Thoracic aorta endothelial cell (primary cell): ENCODE results near the gene CD68. TPM values are rescaled to one million over a fixed set of nuclear protein-coding genes. Genes with fewer than 3 reads are reported as not detected.

Source experiments
- small RNA-seq: library from RNA; depleted of rRNA; stranded (forward); fragments of <200 nt; gene quantifications from one replicate; pipeline ENCODE3, GENCODE V24; 2012
- total RNA-seq: library from RNA; depleted of rRNA; stranded (reverse); fragments of >200 nt; gene quantifications from 2 replicates; pipeline ENCODE4 v1.2.3, GENCODE V29; 2012

The CD68 gene
- total RNA-seq, result 5.5 and 5.8 TPM in 2 replicates

GRCh38 chr17:7579001-7579833 is at the start of gene CD68:
Gene CD68 (plus strand): TSS chr17:7579638. CDS start chr17:7579678, 40 bp downstream.

DNA sequence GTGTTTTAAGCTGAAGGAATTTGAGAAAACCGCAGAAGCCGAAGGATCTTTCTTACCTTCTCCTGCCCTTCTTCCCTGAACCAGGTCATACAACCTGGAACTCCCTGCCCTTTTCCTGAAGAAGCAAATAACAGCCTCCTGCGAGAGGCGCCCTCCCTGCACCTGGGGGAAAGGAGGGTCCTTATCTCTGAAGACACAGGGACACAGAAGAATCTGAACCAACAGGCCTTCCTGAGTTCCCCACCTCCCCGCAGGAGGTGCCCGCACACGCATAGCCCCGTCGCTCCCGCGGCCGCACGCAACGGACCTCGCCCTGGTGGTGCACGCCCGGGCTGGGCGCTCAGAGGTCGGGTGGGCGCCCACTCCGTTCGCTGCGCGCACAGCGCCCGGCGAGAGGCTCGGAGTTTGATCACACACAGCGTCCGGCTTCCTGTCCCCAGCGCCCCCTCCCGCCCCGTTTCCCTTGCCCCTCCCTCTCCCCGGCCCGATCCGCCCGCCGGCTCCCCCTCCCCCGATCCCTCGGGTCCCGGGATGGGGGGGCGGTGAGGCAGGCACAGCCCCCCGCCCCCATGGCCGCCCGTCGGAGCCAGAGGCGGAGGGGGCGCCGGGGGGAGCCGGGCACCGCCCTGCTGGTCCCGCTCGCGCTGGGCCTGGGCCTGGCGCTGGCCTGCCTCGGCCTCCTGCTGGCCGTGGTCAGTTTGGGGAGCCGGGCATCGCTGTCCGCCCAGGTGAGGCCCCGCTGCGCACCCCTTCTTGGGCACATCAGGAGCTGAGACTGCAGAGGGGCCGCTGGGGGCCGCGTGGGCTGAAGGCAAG is 30.6 kb upstream of the CD68 start, which contains the start of gene TNFSF12:
TSS of gene TNFSF12 (plus strand) at position 474 of the 816 bp plus-strand sequence. CDS start at position 570, 96 bp downstream.

DNA sequence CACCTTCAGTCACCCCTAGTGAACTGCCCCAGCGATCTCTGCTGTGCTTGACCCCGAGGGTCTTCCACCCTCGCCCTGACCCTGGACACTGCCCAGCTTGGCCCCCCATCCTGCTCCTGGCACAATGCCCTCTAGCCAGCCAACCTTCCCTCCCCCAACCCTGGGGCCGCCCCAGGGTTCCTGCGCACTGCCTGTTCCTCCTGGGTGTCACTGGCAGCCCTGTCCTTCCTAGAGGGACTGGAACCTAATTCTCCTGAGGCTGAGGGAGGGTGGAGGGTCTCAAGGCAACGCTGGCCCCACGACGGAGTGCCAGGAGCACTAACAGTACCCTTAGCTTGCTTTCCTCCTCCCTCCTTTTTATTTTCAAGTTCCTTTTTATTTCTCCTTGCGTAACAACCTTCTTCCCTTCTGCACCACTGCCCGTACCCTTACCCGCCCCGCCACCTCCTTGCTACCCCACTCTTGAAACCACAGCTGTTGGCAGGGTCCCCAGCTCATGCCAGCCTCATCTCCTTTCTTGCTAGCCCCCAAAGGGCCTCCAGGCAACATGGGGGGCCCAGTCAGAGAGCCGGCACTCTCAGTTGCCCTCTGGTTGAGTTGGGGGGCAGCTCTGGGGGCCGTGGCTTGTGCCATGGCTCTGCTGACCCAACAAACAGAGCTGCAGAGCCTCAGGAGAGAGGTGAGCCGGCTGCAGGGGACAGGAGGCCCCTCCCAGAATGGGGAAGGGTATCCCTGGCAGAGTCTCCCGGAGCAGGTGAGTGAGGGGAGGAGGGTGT is 20.7 kb upstream of the CD68 start, which contains the start of gene TNFSF13:
TSS of gene TNFSF13 (plus strand) at position 207 of the 776 bp plus-strand sequence. CDS start at position 497, 290 bp downstream.

GRCh38 chr17:7561589-7562207 is 17.7 kb upstream of the CD68 start, which contains the start of gene SENP3:
Gene SENP3 (plus strand): TSS chr17:7561919. CDS start chr17:7563077, 1,158 bp downstream.

GRCh38 chr17:7583253-7584109 is 4.0 kb downstream of the CD68 start, which contains the start of gene MPDU1:
Gene MPDU1 (plus strand): TSS chr17:7583852. CDS start chr17:7583863, 11 bp downstream.

GRCh38 chr17:7589891-7590691 is 10.7 kb downstream of the CD68 start, which contains the start of gene SOX15:
Gene SOX15 (minus strand): TSS chr17:7590094. CDS start chr17:7589676, 418 bp downstream.

DNA sequence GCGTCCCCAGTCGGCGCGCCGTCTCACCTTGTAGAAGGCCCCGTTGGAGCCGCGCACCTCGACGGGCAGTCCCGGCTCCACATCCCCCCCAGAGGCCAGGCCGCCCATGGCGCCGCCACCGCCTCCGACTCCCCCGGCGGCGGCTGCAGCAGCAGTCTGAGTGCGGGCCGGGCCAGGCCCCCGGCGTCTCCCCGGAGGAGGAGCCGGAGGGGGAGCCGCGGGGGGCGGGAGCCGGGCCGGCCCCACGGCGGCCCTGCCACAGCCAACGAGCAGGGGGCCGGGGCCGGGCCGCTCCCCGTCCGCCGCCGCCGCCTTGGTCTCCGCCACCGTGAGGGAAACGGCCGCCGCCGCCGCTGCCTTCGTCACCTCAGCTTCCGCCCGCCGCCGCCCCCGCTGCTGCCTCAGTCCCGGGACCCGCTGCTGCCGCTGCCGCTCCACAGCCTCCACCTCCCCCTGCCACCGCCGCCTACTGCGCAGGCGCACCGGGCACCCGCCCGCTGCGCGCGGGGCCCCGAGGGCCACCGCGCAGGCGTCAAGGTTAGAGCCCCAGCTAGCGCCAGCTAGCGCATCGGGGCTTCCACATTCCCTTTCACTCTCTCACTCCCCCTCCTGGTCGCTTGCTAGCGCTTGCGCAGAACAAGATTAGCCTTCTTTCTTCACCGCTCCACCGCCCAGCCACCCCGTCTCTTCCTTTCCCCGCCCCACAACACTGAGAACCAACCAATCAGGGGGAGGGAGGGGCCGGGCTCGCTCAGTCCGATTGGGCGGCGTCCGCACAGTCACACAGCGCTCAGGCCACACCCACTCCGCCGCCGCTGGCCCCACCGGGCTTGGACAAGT is 35.2 kb downstream of the CD68 start, which contains the start of gene FXR2:
TSS of gene FXR2 (minus strand) at position 473 of the 840 bp plus-strand sequence. CDS start at position 108, 365 bp downstream.

DNA sequence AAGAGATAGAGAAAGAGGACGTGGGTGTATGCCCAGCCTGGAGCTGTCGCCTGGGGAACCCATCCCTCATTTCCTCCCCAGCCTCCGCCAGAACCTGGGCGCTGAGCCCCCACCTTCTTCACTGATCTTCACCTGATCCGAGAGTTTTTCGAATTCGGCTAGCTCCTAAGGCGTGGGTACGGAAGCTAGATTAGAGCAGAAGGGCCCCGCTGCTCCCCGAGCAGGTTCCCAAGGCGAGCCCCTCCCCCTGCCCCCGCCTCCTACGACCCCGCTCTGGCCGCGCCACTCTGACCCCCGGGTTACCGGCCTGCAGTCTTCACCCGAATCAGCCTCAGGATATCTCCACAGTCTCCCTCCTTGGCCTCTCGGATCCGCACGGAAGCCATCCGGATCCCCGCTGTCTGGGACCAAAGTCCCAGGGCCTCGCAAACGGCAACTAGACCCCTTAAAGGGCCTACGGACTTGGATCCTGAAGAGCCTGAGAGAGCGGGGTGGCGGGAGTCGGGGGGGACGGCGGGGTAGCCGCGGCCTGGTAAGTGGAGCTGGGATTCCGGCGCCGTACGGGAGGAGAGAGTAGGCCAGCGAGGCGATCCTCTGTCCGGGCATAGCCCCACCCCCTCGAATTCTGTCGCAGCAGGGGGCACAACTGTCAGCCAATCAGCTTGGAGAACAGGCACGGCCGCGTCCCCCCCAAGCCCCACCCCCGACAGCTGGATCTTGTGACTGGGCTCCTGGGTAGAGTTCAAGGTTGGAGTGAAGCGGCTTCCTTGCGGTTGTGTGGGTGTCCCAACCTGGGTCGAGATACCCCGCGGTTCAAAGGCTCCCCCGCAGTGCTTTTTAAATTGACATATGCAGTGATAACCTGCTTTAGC is 48.0 kb downstream of the CD68 start, which contains the start of gene SAT2:
TSS of gene SAT2 (minus strand) at position 572 of the 872 bp plus-strand sequence. CDS start at position 386, 186 bp downstream.

DNA sequence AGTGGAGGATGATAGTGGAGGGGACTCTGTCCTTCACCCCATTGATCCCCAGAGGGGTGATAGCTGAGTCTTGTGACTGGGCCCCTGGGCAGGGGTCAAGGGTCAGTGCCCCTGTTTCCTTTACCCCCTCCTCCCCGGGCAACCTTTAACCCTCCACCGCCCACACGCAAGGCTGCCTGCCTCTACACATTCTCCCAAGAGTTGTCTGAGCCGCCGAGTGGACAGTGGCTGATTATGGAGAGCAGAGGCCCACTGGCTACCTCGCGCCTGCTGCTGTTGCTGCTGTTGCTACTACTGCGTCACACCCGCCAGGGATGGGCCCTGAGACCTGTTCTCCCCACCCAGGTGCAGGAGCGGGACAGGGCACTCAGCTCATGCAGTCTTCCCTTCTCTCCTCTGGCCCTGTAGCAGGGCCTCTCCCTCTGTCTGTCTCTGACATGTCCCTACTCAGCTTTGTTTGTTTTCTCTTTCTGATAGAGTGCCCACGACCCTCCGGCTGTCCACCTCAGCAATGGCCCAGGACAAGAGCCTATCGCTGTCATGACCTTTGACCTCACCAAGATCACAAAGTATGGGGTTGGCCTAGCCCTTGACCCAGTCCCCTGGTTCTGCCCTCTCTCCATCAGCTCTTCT is 50.6 kb downstream of the CD68 start, which contains the start of gene SHBG:
TSS of gene SHBG (plus strand) at position 197 of the 633 bp plus-strand sequence. CDS start at position 235, 38 bp downstream.

Small RNAs within 50 kb of the gene (small RNA-seq; reads per million reads assigned to genes)
- gene CD68 (not detected), gene RF00019 (not detected), gene SNORA48 (not detected), gene SNORD10 (not detected)

Other genes starting within 250 kb of the CD68 start
- gene ACAP1, start 243.1 kb upstream of the CD68 start, total RNA-seq, result not detected in 2 replicates
- 2.1 and 2.6 TPM in 2 replicates for gene KCTD11, start 227.5 kb upstream of the CD68 start, total RNA-seq
- gene TMEM95, start 224.5 kb upstream of the CD68 start, total RNA-seq, result not detected in 2 replicates
- gene TNK1, start 198.5 kb upstream of the CD68 start, total RNA-seq, result 0.27 and 0.29 TPM in 2 replicates
- 19.5 and 22.2 TPM in 2 replicates for gene PLSCR3, start 185.1 kb upstream of the CD68 start, total RNA-seq
- 49.5 and 65.8 TPM in 2 replicates for gene TMEM256, start 175.5 kb upstream of the CD68 start, total RNA-seq
- 4.5 and 7.3 TPM in 2 replicates for gene NLGN2, start 171.8 kb upstream of the CD68 start, total RNA-seq
- gene SPEM1, start 159.3 kb upstream of the CD68 start, total RNA-seq, result not detected in 2 replicates
- gene SPEM2, start 154.0 kb upstream of the CD68 start, total RNA-seq, result not detected in 2 replicates
- not detected in 2 replicates for gene SPEM3, start 150.8 kb upstream of the CD68 start, total RNA-seq
- 4.7 and 5.5 TPM in 2 replicates for gene TMEM102, start 144.2 kb upstream of the CD68 start, total RNA-seq
- gene FGF11, start 140.1 kb upstream of the CD68 start, total RNA-seq, result 0.22 and 0.27 TPM in 2 replicates
- gene CHRNB1, start 134.6 kb upstream of the CD68 start, total RNA-seq, result 4.4 and 4.8 TPM in 2 replicates
- gene ZBTB4, start 100.0 kb upstream of the CD68 start, total RNA-seq, result 17.6 and 23.3 TPM in 2 replicates
- gene SLC35G6, start 98.2 kb upstream of the CD68 start, total RNA-seq, result not detected in 2 replicates
- gene POLR2A, start 95.3 kb upstream of the CD68 start, total RNA-seq, result 110 and 117 TPM in 2 replicates
- 12.5 and 12.6 TPM in 2 replicates for gene TNFSF12, start 30.6 kb upstream of the CD68 start, total RNA-seq
- 2.7 and 3.1 TPM in 2 replicates for gene TNFSF13, start 20.9 kb upstream of the CD68 start, total RNA-seq
- gene SENP3, start 17.7 kb upstream of the CD68 start, total RNA-seq, result 66.1 and 78.8 TPM in 2 replicates
- gene MPDU1, start 4.2 kb downstream of the CD68 start, total RNA-seq, result 103 and 144 TPM in 2 replicates
- gene SOX15, start 10.5 kb downstream of the CD68 start, total RNA-seq, result not detected in 2 replicates
- gene FXR2, start 35.3 kb downstream of the CD68 start, total RNA-seq, result 30.5 and 33.8 TPM in 2 replicates
- gene SAT2, start 48.2 kb downstream of the CD68 start, total RNA-seq, result 21.8 and 24.5 TPM in 2 replicates
- gene SHBG, start 50.5 kb downstream of the CD68 start, total RNA-seq, result not detected in 2 replicates
- not detected in 2 replicates for gene ATP1B2, start 71.3 kb downstream of the CD68 start, total RNA-seq
- gene TP53, start 107.9 kb downstream of the CD68 start, total RNA-seq, result 84.7 and 89.0 TPM in 2 replicates
- 14.0 and 18.1 TPM in 2 replicates for gene WRAP53, start 108.8 kb downstream of the CD68 start, total RNA-seq
- gene EFNB3, start 125.6 kb downstream of the CD68 start, total RNA-seq, result 0.36 and 0.53 TPM in 2 replicates
- 0.36 TPM in 1 of 2 replicates, not detected in the other for gene DNAH2, start 138.1 kb downstream of the CD68 start, total RNA-seq